Suprapubic skin (tissue), 4 donors: ENCODE results near the gene NET1.

Experiments used
- CTCF ChIP-seq, 2 donors: fragments of 200-600 bp in 1 of 2; fragments of 450-650 bp in 1 of 2; sonication (generic) in 1 of 2; IDR thresholded peaks; one replicate each; pipeline ENCODE4 v1.5.1; 2016 to 2019; ENCODE audit warnings: antibody characterized with exemption in 2 of 2, mild to moderate bottlenecking in 1 of 2, moderate library complexity in 1 of 2
- POLR2A ChIP-seq, 2 donors: fragments of 450-650 bp; IDR thresholded peaks; one replicate each; pipeline ENCODE4 v1.6.1; 2017; ENCODE audit warnings: antibody characterized with exemption in 2 of 2, mild to moderate bottlenecking in 2 of 2, moderate library complexity in 2 of 2
- POLR2AphosphoS5 ChIP-seq, 3 donors: sonication (generic); formaldehyde crosslinking; IDR thresholded peaks; one replicate each; pipeline ENCODE4 v1.6.1; 2017; ENCODE audit warnings: antibody characterized with exemption in 3 of 3

DNA sequence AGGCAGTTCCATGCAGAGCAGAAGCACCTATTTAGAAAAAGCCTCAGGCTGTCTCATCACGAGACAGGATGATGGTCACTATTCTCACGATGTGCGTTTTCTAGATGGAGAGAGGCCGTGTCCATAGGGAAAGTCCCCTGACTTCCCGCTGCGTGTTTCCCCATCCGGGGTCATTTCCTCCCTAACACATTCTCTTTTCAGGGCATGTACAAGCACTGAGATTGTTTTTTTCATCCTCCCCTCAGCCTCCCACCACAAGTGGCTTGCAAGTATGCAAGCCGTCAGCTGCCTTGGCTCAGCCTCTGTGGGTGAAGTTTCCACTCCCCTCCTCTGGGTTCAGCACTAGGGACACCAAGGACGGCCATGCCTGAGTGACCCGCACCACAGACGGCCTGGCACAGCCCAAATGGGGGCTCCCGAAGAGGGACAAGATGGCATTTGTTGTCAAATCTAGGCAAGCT is 89.7 kb downstream of the NET1 start:
- TF ChIP-seq CTCF (IDR thresholded peaks at IDR 0.05) (no peak), POLR2AphosphoS5 (IDR thresholded peaks at IDR 0.05) (no peak), POLR2A (IDR thresholded peaks at IDR 0.05) (no peak)
